ENCODE results near the gene FAM13A.

FAM13A gene

GRCh38 chr4:88738180-88738579 is 318.8 kb downstream of the FAM13A start:
- H3K36me3 Mint-ChIP-seq (ENCODE audit: low read depth) = peaks cover 33% of the 10 kb centered on the region
- intact Hi-C loops (cut with micrococcal nuclease) = no loop called here
- H3K27me3 Mint-ChIP-seq = no peaks in the 10 kb centered on the region
- no peak overlapping the region for H3K27ac Mint-ChIP-seq
- no peaks in the 10 kb centered on the region for H3K9me3 Mint-ChIP-seq
- H3K4me3 Mint-ChIP-seq = no peak overlapping the region
- H3K4me1 Mint-ChIP-seq (ENCODE audit: low read depth) = peaks cover 6% of the 10 kb centered on the region

DNA sequence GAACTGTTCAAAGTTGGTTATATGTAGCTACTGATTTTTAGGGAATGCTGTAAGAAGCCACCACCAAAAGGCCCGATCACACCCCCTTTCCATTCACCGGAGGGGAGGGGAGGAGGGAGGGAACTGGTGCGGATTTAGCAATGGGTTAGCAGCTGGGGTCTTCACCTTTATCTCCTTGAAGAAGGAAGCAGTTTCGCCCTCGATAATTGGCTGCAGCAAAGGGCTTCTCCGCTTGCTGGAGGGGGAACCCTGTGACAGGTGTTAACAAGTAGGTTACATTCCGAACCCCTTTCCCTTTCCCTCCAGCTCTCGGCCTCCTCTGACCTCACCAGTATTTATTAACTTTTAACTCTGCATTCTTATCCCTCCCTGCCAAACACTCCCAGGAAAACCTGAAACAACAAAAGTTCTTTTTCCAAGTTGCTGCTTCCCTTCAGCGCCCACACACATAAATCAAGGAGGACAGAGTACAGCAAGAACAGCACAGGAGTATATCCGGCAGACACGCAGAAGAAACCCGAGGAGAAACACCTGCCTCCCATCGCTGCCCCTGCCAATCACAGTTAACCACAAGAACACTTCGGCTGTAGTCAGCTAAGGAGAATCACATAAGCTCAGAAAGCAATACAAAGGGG is 319.6 kb downstream of the FAM13A start:
- no peak overlapping the region for H3K4me3 Mint-ChIP-seq
- H3K27me3 Mint-ChIP-seq = no peaks in the 10 kb centered on the region
- no peaks in the 10 kb centered on the region for H3K9me3 Mint-ChIP-seq
- H3K36me3 Mint-ChIP-seq (ENCODE audit: low read depth) = peaks cover 33% of the 10 kb centered on the region
- intact Hi-C loops (cut with micrococcal nuclease) = no loop called here
- H3K4me1 Mint-ChIP-seq (ENCODE audit: low read depth) = peaks cover 6% of the 10 kb centered on the region
- no peak overlapping the region for H3K27ac Mint-ChIP-seq

DNA sequence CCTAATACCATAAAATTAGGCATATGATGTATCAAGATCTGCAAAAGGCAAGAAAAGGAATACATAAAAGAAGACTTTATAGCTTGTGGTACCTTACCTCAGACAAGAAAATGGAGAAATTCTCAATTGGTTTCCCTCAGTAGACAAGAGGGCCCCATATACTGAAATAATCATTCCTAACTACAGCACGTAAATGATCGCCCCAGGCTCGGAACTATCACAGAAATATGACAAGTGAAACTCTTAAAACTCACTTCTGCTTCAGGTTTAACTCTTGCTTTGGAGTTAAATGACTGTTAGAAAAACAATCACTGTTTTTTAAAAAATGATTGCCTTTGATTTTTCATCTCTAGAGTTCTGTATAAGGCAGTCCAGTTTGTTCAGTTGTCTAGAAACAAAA is 320.7 kb downstream of the FAM13A start:
- Mint-ChIP-seq H3K27me3 (no peaks in the 10 kb centered on the region), H3K4me3 (no peak overlapping the region)

DNA sequence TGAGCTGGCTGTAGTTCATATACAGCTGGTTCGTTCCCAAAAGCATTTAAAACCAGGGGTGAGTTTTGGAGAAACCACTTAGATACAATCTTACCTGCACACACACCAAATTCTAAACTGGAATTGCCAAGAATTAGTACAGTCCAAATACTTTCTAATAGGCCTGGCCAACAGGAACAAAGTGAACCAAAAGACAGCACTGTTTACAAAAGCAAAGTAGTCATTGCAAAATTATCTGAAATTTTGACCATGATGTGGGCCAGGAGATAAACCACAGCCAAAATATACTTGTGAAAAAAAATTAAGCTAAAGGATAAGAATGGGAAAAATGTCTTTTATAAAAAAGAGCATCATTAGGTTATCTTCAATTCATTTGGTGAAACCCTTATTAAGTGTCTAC is 321.4 kb downstream of the FAM13A start:
- H3K27ac Mint-ChIP-seq = no peak overlapping the region
- H3K36me3 Mint-ChIP-seq (ENCODE audit: low read depth) = peaks cover 44% of the 10 kb centered on the region
- no peaks in the 10 kb centered on the region for H3K9me3 Mint-ChIP-seq
- no peaks in the 10 kb centered on the region for H3K27me3 Mint-ChIP-seq
- peaks cover 6% of the 10 kb centered on the region for H3K4me1 Mint-ChIP-seq (ENCODE audit: low read depth)
- intact Hi-C loops (cut with micrococcal nuclease) = no loop called here
- no peak overlapping the region for H3K4me3 Mint-ChIP-seq

More for the DNA sequence above, 320.7 kb downstream of the FAM13A start:
- intact Hi-C loops (cut with micrococcal nuclease) = no loop called here
- H3K4me1 Mint-ChIP-seq (ENCODE audit: low read depth) = peaks cover 6% of the 10 kb centered on the region
- peaks cover 37% of the 10 kb centered on the region for H3K36me3 Mint-ChIP-seq (ENCODE audit: low read depth)
- no peaks in the 10 kb centered on the region for H3K9me3 Mint-ChIP-seq
- no peak overlapping the region for H3K27ac Mint-ChIP-seq

- no peaks in the 10 kb centered on the region for H3K9me3 Mint-ChIP-seq
- intact Hi-C loops (cut with micrococcal nuclease) = no loop called here
- no peaks in the 10 kb centered on the region for H3K27me3 Mint-ChIP-seq
- no peak overlapping the region for H3K4me3 Mint-ChIP-seq
- H3K36me3 Mint-ChIP-seq (ENCODE audit: low read depth) = peaks cover 55% of the 10 kb centered on the region
- peaks cover 6% of the 10 kb centered on the region for H3K4me1 Mint-ChIP-seq (ENCODE audit: low read depth)
- H3K27ac Mint-ChIP-seq = no peak overlapping the region
Measured at GRCh38 chr4:88734403-88734949, 322.5 kb downstream of the FAM13A start.

GRCh38 chr4:88732714-88733368 is 324.1 kb downstream of the FAM13A start:
- intact Hi-C loops (cut with micrococcal nuclease) = no loop called here
- no peaks in the 10 kb centered on the region for H3K9me3 Mint-ChIP-seq
- H3K4me1 Mint-ChIP-seq (ENCODE audit: low read depth) = peaks cover 6% of the 10 kb centered on the region
- no peak overlapping the region for H3K27ac Mint-ChIP-seq
- H3K4me3 Mint-ChIP-seq = no peak overlapping the region
- peaks cover 55% of the 10 kb centered on the region for H3K36me3 Mint-ChIP-seq (ENCODE audit: low read depth)
- no peaks in the 10 kb centered on the region for H3K27me3 Mint-ChIP-seq

DNA sequence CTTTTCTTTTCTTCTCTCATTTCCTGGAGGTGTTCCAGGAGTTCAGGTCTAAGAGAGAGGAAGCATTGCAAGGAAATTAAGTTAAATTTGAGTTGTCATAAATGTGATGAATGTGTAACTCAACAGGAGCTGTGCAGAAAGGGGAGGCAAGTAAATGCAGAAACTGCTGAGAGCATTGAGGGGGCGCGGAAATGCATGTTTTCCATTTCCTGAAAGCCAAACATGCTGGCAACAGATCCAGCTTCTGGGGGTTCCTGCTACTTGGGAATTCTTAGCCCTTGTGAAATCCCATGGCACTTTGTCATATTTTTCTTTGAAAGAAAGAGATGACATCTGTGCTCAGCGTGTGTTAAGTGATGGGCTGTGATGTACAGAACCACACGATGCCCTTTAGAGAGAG is 325.6 kb downstream of the FAM13A start:
- intact Hi-C loops (cut with micrococcal nuclease) = no loop called here
- Mint-ChIP-seq H3K4me3 (no peak overlapping the region), H3K27me3 (no peaks in the 10 kb centered on the region), H3K36me3 (ENCODE audit: low read depth) (peaks cover 55% of the 10 kb centered on the region), H3K4me1 (ENCODE audit: low read depth) (no peaks in the 10 kb centered on the region), H3K9me3 (no peaks in the 10 kb centered on the region), H3K27ac (no peak overlapping the region)

DNA sequence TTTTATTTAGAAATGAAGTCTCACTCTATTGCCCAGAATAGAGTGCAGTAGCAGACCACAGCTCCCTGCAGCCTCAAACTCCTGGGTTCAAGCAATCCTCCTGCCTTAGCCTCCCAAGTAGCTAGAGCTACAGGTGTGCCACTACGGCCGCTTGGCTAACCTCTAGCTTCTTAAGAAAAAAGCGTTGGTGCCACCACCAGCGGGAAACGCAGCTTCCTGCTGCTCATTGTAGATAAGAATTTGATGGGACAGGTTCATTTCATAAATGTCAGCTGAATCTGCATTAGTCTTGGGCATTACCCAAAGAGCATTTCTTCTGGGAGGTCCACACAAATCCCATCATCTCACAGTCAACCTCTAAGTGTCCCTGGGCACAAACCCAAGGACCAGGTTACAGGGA is 326.2 kb downstream of the FAM13A start:
- peaks cover 55% of the 10 kb centered on the region for H3K36me3 Mint-ChIP-seq (ENCODE audit: low read depth)
- no peaks in the 10 kb centered on the region for H3K27me3 Mint-ChIP-seq
- no peak overlapping the region for H3K27ac Mint-ChIP-seq
- no peaks in the 10 kb centered on the region for H3K9me3 Mint-ChIP-seq
- H3K4me1 Mint-ChIP-seq (ENCODE audit: low read depth) = no peaks in the 10 kb centered on the region
- no peak overlapping the region for H3K4me3 Mint-ChIP-seq
- intact Hi-C loops (cut with micrococcal nuclease) = no loop called here

GRCh38 chr4:88729146-88729760 is 327.7 kb downstream of the FAM13A start:
- intact Hi-C loops (cut with micrococcal nuclease) = no loop called here

DNA sequence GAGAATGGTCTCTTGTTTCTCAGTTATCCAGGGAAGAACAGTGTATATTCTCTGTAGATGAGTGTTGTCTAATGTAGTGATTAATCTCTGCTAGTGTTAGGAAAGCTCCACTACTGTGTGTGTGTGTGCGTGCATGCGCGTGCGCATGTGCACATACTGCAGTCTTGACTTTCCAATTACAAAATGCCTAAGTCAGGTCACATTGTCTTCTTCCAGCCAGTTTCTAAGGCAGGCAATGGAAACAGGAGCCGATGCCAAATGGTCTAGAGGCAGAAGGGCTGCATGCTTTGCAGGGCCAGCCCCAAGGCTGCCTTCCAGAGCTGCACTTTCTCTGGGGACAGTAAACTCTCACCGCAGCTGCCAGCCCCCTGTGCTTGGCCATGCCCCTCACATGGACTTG is 328.8 kb downstream of the FAM13A start:
- H3K36me3 Mint-ChIP-seq (ENCODE audit: low read depth) = peaks cover 67% of the 10 kb centered on the region
- H3K27me3 Mint-ChIP-seq = no peaks in the 10 kb centered on the region
- H3K9me3 Mint-ChIP-seq = no peaks in the 10 kb centered on the region
- no peak overlapping the region for H3K4me3 Mint-ChIP-seq
- intact Hi-C loops (cut with micrococcal nuclease) = no loop called here
- H3K4me1 Mint-ChIP-seq (ENCODE audit: low read depth) = no peaks in the 10 kb centered on the region
- no peak overlapping the region for H3K27ac Mint-ChIP-seq

More at GRCh38 chr4:88729146-88729760, 327.7 kb downstream of the FAM13A start:
- Mint-ChIP-seq H3K27ac (no peak overlapping the region), H3K36me3 (ENCODE audit: low read depth) (peaks cover 62% of the 10 kb centered on the region), H3K4me1 (ENCODE audit: low read depth) (no peaks in the 10 kb centered on the region), H3K27me3 (no peaks in the 10 kb centered on the region), H3K9me3 (no peaks in the 10 kb centered on the region), H3K4me3 (no peak overlapping the region)

GRCh38 chr4:88725986-88726385 is 331.0 kb downstream of the FAM13A start:
- H3K27ac Mint-ChIP-seq = no peak overlapping the region
- H3K36me3 Mint-ChIP-seq (ENCODE audit: low read depth) = peaks cover 83% of the 10 kb centered on the region

GRCh38 chr4:88725143-88725542 is 331.8 kb downstream of the FAM13A start:
- no peaks in the 10 kb centered on the region for H3K9me3 Mint-ChIP-seq
- no peak overlapping the region for H3K27ac Mint-ChIP-seq
- no peak overlapping the region for H3K4me3 Mint-ChIP-seq
- intact Hi-C loops (cut with micrococcal nuclease) = no loop called here
- H3K4me1 Mint-ChIP-seq (ENCODE audit: low read depth) = no peaks in the 10 kb centered on the region
- H3K36me3 Mint-ChIP-seq (ENCODE audit: low read depth) = peaks cover 83% of the 10 kb centered on the region
- no peaks in the 10 kb centered on the region for H3K27me3 Mint-ChIP-seq

More at GRCh38 chr4:88725986-88726385, 331.0 kb downstream of the FAM13A start:
- Mint-ChIP-seq H3K9me3 (no peaks in the 10 kb centered on the region), H3K4me3 (no peak overlapping the region), H3K4me1 (ENCODE audit: low read depth) (no peaks in the 10 kb centered on the region), H3K27me3 (no peaks in the 10 kb centered on the region)
- intact Hi-C loops (cut with micrococcal nuclease) = no loop called here

GRCh38 chr4:88724406-88724805 is 332.6 kb downstream of the FAM13A start:
- Mint-ChIP-seq H3K9me3 (peaks cover 4% of the 10 kb centered on the region), H3K27me3 (no peaks in the 10 kb centered on the region), H3K4me3 (no peak overlapping the region), H3K4me1 (ENCODE audit: low read depth) (peaks cover 3% of the 10 kb centered on the region), H3K27ac (no peak overlapping the region), H3K36me3 (ENCODE audit: low read depth) (peaks cover 83% of the 10 kb centered on the region)
- intact Hi-C loops (cut with micrococcal nuclease) = no loop called here

DNA sequence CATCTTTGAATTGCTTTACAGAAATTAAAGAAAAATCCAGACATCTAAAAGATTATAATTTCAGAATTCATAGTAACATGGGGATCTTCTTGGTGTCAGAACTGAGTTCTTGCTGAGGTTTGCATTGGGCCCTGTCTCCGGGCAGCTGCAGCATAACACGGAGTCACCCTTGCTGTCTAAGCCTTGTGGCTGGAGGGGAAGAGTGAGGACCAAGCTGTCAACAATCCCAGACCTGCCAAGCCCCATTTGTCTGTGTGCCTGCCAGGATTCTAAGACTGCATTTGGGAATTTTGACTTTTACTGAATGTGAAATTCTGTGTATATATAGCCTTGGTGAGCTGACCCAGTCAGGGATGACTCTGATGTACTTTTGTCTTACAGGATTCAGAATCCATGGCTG is 334.2 kb downstream of the FAM13A start:
- Mint-ChIP-seq H3K27me3 (no peaks in the 10 kb centered on the region), H3K9me3 (peaks cover 15% of the 10 kb centered on the region), H3K4me1 (ENCODE audit: low read depth) (peaks cover 19% of the 10 kb centered on the region), H3K36me3 (ENCODE audit: low read depth) (peaks cover 87% of the 10 kb centered on the region), H3K4me3 (no peak overlapping the region), H3K27ac (no peak overlapping the region)
- intact Hi-C loops (cut with micrococcal nuclease) = no loop called here

All from dendritic cell treated with granulocyte-macrophage colony-stimulating factor and Interleukin-4, amounts not matched to agents 40 ng/mL and 50 ng/mL, for 4 days (primary cell).